Measurements from ENCODE around the gene FAN1.

DNA sequence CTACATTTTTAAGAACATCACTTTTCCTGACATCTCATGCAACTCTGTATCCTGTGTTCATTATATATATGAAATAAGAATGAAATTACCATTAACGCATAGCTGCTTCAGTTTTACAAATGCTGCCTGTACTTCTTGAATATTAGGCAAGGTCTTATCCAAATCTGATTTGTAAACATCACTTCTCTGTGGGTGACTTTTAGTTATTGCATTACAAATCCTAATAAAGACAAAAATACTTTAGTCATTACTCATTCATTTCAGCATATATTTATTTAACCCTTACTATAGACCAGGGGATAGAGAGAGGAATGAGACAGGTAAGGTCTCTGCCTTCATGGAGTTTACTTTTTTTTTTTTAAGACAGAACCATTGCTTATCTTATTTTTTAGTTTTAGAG, 51.0 kb downstream of the FAN1 start:
- TF ChIP-seq CTCF (IDR thresholded peaks at IDR 0.05) (no peak), ZFX (IDR thresholded peaks at IDR 0.05; ENCODE audit: borderline replicate concordance) (no peak)

Data from 22Rv1 (cell line).